Measurements from ENCODE around the gene CHSY1. TPM values are rescaled to one million over a fixed set of nuclear protein-coding genes. Genes with fewer than 3 reads are reported as not detected.

Gene CHSY1
- total RNA-seq, 1 experiment from 2014 or later, result 29.8 TPM

DNA sequence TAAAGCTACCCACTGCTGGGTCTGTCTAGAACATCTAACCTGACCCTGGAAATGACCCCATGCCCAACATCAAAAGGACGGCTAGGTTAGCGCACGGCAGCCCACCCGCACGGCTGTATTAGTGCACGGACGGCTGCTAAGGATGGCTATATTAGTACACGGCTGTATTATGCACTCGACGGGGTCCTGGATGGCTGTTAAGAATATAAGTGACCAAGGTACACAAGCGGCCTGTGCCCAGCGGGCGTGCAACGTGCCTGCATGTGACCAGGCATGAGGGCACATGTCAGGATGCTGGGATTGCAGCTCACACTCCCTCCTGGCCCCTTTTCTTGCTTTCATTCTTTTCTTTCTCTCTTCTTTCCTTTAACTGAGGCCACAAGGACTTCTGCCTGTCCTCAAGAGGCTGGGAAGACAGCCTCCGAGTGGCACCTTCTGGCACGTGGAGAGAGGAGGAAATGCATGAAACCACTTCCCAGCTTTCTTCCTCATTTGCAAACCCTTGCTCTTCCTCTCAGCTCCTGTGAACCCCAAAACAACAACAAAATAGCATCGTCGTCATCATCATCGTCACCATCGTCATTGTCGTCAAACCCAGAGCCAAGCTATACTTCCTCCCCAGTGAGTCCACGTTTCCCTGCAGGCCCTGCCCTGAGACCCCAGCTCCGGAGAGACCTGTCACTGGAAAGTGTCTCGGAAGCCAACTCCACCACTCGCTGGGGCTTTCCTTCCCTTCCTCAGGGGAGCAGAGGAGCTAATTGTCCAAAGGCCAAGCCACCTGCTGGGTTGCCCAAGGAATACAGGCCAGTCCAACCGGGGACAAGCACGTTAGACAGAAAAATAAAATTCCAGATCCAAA lies 101.8 kb downstream of the CHSY1 start:
- Mint-ChIP-seq H3K27ac (ENCODE audit: low read depth, unreplicated experiment) (no peak overlapping the region), H3K4me3 (ENCODE audit: unreplicated experiment) (no peak overlapping the region), H3K36me3 (ENCODE audit: insufficient read depth, unreplicated experiment) (no peaks in the 10 kb centered on the region), H3K9me3 (ENCODE audit: unreplicated experiment) (no peaks in the 10 kb centered on the region), H3K4me1 (ENCODE audit: insufficient read depth, unreplicated experiment) (no peaks in the 10 kb centered on the region), H3K27me3 (ENCODE audit: insufficient read depth, unreplicated experiment) (no peaks in the 10 kb centered on the region)
- TF ChIP-seq, protein P1, sequence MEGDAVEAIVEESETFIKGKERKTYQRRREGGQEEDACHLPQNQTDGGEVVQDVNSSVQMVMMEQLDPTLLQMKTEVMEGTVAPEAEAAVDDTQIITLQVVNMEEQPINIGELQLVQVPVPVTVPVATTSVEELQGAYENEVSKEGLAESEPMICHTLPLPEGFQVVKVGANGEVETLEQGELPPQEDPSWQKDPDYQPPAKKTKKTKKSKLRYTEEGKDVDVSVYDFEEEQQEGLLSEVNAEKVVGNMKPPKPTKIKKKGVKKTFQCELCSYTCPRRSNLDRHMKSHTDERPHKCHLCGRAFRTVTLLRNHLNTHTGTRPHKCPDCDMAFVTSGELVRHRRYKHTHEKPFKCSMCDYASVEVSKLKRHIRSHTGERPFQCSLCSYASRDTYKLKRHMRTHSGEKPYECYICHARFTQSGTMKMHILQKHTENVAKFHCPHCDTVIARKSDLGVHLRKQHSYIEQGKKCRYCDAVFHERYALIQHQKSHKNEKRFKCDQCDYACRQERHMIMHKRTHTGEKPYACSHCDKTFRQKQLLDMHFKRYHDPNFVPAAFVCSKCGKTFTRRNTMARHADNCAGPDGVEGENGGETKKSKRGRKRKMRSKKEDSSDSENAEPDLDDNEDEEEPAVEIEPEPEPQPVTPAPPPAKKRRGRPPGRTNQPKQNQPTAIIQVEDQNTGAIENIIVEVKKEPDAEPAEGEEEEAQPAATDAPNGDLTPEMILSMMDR (IDR thresholded peaks at IDR 0.05; ENCODE audit: unreplicated experiment), result no peak
- BruUV-seq (replicated peaks), result no TSS peak
- no peak for DNase-seq (ENCODE audit: unreplicated experiment)
- CTCF ChIA-PET, result interaction anchor here (0.6 to 1.9 kb wide), 3 partner anchors 9 to 136 kb away, joined by 3 to 4 read pairs (median 4); no protein-coding TSS in a partner anchor
- POLR2A ChIA-PET, result no interaction called here
- intact Hi-C loops (cut with micrococcal nuclease), result no loop called here

- TF ChIP-seq, protein P1 (IDR thresholded peaks at IDR 0.05; ENCODE audit: unreplicated experiment), result no peak
- intact Hi-C loops (cut with micrococcal nuclease), result no loop called here
- H3K4me3 Mint-ChIP-seq (ENCODE audit: unreplicated experiment), result no peak overlapping the region
- CTCF ChIA-PET, result interaction anchor here (0.6 to 1.9 kb wide), 3 partner anchors 10 to 68 kb away, joined by 4 read pairs; no protein-coding TSS in a partner anchor
- no peaks in the 10 kb centered on the region for H3K36me3 Mint-ChIP-seq (ENCODE audit: insufficient read depth, unreplicated experiment)
- H3K27ac Mint-ChIP-seq (ENCODE audit: low read depth, unreplicated experiment), result no peak overlapping the region
- DNase-seq (ENCODE audit: unreplicated experiment), result no peak
- no peaks in the 10 kb centered on the region for H3K27me3 Mint-ChIP-seq (ENCODE audit: insufficient read depth, unreplicated experiment)
- POLR2A ChIA-PET, result no interaction called here
- BruUV-seq (replicated peaks), result no TSS peak
- no peaks in the 10 kb centered on the region for H3K9me3 Mint-ChIP-seq (ENCODE audit: unreplicated experiment)
- no peaks in the 10 kb centered on the region for H3K4me1 Mint-ChIP-seq (ENCODE audit: insufficient read depth, unreplicated experiment)
Observed at GRCh38 chr15:101148881-101149664, 102.8 kb downstream of the CHSY1 start.

- Mint-ChIP-seq H3K4me1 (ENCODE audit: insufficient read depth, unreplicated experiment) (no peaks in the 10 kb centered on the region), H3K27me3 (ENCODE audit: insufficient read depth, unreplicated experiment) (no peaks in the 10 kb centered on the region), H3K36me3 (ENCODE audit: insufficient read depth, unreplicated experiment) (no peaks in the 10 kb centered on the region), H3K9me3 (ENCODE audit: unreplicated experiment) (no peaks in the 10 kb centered on the region), H3K27ac (ENCODE audit: low read depth, unreplicated experiment) (no peak overlapping the region), H3K4me3 (ENCODE audit: unreplicated experiment) (no peak overlapping the region)
- CTCF ChIA-PET, result no interaction called here
- intact Hi-C loops (cut with micrococcal nuclease), result no loop called here
- POLR2A ChIA-PET, result no interaction called here
- no TSS peak for BruUV-seq (replicated peaks)
- TF ChIP-seq, protein P1 (IDR thresholded peaks at IDR 0.05; ENCODE audit: unreplicated experiment), result no peak
- DNase-seq (ENCODE audit: unreplicated experiment), result no peak
Observed at GRCh38 chr15:101148166-101148880, 103.5 kb downstream of the CHSY1 start.

DNA sequence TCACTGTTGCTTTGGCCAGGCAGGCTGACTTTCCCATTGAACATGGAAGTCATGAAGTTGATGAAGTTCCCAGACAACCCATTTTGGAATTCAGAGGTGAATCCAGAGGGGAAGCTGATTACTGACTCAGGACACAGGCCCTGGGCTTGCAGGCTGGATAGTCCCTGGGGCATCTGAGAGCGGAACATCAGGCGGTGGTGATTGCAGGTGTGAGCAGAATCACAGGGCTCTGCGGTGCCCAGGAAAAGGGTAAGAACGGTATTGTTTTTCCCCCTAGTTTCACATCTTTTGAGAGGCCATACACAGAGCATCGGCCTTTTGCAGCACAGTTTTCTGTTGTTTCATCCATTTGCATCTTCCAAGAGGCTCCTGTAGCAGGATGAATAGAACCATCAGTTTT lies 104.7 kb downstream of the CHSY1 start:
- no peak for DNase-seq (ENCODE audit: unreplicated experiment)
- no peaks in the 10 kb centered on the region for H3K4me1 Mint-ChIP-seq (ENCODE audit: insufficient read depth, unreplicated experiment)
- no peaks in the 10 kb centered on the region for H3K9me3 Mint-ChIP-seq (ENCODE audit: unreplicated experiment)
- CTCF ChIA-PET, result no interaction called here
- no peaks in the 10 kb centered on the region for H3K36me3 Mint-ChIP-seq (ENCODE audit: insufficient read depth, unreplicated experiment)
- no peak overlapping the region for H3K27ac Mint-ChIP-seq (ENCODE audit: low read depth, unreplicated experiment)
- TF ChIP-seq, protein P1 (IDR thresholded peaks at IDR 0.05; ENCODE audit: unreplicated experiment), result no peak
- no peak overlapping the region for H3K4me3 Mint-ChIP-seq (ENCODE audit: unreplicated experiment)
- intact Hi-C loops (cut with micrococcal nuclease), result no loop called here
- H3K27me3 Mint-ChIP-seq (ENCODE audit: insufficient read depth, unreplicated experiment), result no peaks in the 10 kb centered on the region
- POLR2A ChIA-PET, result no interaction called here
- no TSS peak for BruUV-seq (replicated peaks)
